GM12865 (cell line): ENCODE data around the gene C13orf42.
"Not testable (repeated sequence)": the region's sequence is repeated elsewhere in the genome, so short reads cannot be mapped to it uniquely, and the experiment has no call there.

ENCODE experiments used
- DNase-seq: peaks from one replicate; pipeline ENCODE4 v3.0.0; 2010; ENCODE audit warnings: low read depth
- H3K4me3 ChIP-seq: 2 replicates; pipeline ENCODE4 v1.5.1; 2011; ENCODE audit warnings: mild to moderate bottlenecking, low read depth, low read length, control low read depth
- CTCF ChIP-seq: IDR thresholded peaks from 2 replicates; pipeline ENCODE4 v1.5.1; 2011; ENCODE audit warnings: low read length, control low read depth, low read depth, inconsistent platforms; ENCODE audit not compliant: insufficient read depth; ENCODE audit errors: missing control alignments

C13orf42 gene

GRCh38 chr13:51093574-51093973 is 17.5 kb downstream of the C13orf42 start:
- TF ChIP-seq CTCF, result no peak
- H3K4me3 ChIP-seq, result no peak overlapping the region
- DNase-seq, result no peak

- no peak overlapping the region for H3K4me3 ChIP-seq
- no peak for DNase-seq
- TF ChIP-seq CTCF, result no peak
Measured at GRCh38 chr13:51091839-51092238, 19.2 kb downstream of the C13orf42 start.

- DNase-seq, result no peak
- no peak overlapping the region for H3K4me3 ChIP-seq
- no peak for TF ChIP-seq CTCF
Measured at GRCh38 chr13:51083706-51084105, 27.4 kb downstream of the C13orf42 start.

GRCh38 chr13:51080478-51081065 is 30.5 kb downstream of the C13orf42 start:
- not testable (repeated sequence) for H3K4me3 ChIP-seq, DNase-seq

GRCh38 chr13:51071493-51071892 is 39.6 kb downstream of the C13orf42 start:
- no peak for DNase-seq
- H3K4me3 ChIP-seq, result no peak overlapping the region
- no peak for TF ChIP-seq CTCF

- DNase-seq, result peak; percentile 86
- H3K4me3 ChIP-seq, result no peak overlapping the region
- TF ChIP-seq CTCF, result peak; percentile 92
Measured at GRCh38 chr13:51070005-51070649, 40.9 kb downstream of the C13orf42 start.

- no peak for TF ChIP-seq CTCF
- no peak overlapping the region for H3K4me3 ChIP-seq
- no peak for DNase-seq
Measured at GRCh38 chr13:51068501-51068900, 42.6 kb downstream of the C13orf42 start.
